Loucy (cell line): ENCODE results near the gene FOXR1.

Source experiments
- H2AFZ ChIP-seq: fragments of 200-600 bp; sonication (generic); 2 replicates; pipeline ENCODE4 v1.6.0; 2016; ENCODE audit warnings: antibody characterized with exemption, mild to moderate bottlenecking, low read length, moderate library complexity
- H3F3A ChIP-seq: fragments of 200-600 bp; 2 replicates; pipeline ENCODE4 v1.6.0; 2016; ENCODE audit warnings: antibody characterized with exemption, low read depth, mild to moderate bottlenecking
- H3K27me3 ChIP-seq: fragments of 200-600 bp; sonication (generic); 2 replicates; pipeline ENCODE4 v1.6.1; 2014; ENCODE audit warnings: low read length, mild to moderate bottlenecking; ENCODE audit not compliant: insufficient read depth, poor library complexity, severe bottlenecking
- H3K36me3 ChIP-seq: fragments of 200-600 bp; sonication (generic); 2 replicates; pipeline ENCODE4 v1.6.1; 2016; ENCODE audit warnings: low read length; ENCODE audit not compliant: insufficient read depth
- H3K4me1 ChIP-seq: fragments of 200-600 bp; sonication (generic); 2 replicates; pipeline ENCODE4 v1.5.1; 2014; ENCODE audit warnings: low read length, mild to moderate bottlenecking; ENCODE audit not compliant: insufficient read depth, poor library complexity, severe bottlenecking
- H3K4me2 ChIP-seq: fragments of 200-600 bp; sonication (generic); 2 replicates; pipeline ENCODE4 v1.6.0; 2014; ENCODE audit warnings: antibody characterized with exemption, low read length, low read depth, mild to moderate bottlenecking; ENCODE audit not compliant: poor library complexity, severe bottlenecking
- H3K4me3 ChIP-seq: fragments of 200-600 bp; sonication (generic); 2 replicates; pipeline ENCODE4 v1.5.1; 2014; ENCODE audit warnings: low read length, mild to moderate bottlenecking, mixed read lengths; ENCODE audit not compliant: poor library complexity, severe bottlenecking
- H3K79me2 ChIP-seq: fragments of 200-600 bp; sonication (generic); 2 replicates; pipeline ENCODE4 v1.6.1; 2014; ENCODE audit warnings: low read length; ENCODE audit not compliant: insufficient read depth
- H3K9ac ChIP-seq: fragments of 200-600 bp; sonication (generic); 2 replicates; pipeline ENCODE4 v1.6.0; 2014; ENCODE audit warnings: mild to moderate bottlenecking, low read depth, low read length, moderate library complexity; ENCODE audit not compliant: poor library complexity, severe bottlenecking
- H3K9me2 ChIP-seq: fragments of 200-600 bp; sonication (generic); replicated peaks from 2 replicates; pipeline ENCODE4 v1.6.1; 2016; ENCODE audit warnings: low read depth, low read length, mixed read lengths
- H3K9me3 ChIP-seq: fragments of 200-600 bp; sonication (generic); 2 replicates; pipeline ENCODE4 v1.6.1; 2014; ENCODE audit warnings: mild to moderate bottlenecking, antibody characterized with exemption, low read length, low read depth; ENCODE audit not compliant: insufficient read depth
- H4K20me1 ChIP-seq: fragments of 200-600 bp; sonication (generic); 2 replicates; pipeline ENCODE4 v1.6.0; 2014; ENCODE audit warnings: antibody characterized with exemption, low read length, mild to moderate bottlenecking; ENCODE audit not compliant: insufficient read depth, poor library complexity, severe bottlenecking
- EZH2phosphoT487 ChIP-seq: fragments of 200-600 bp; IDR thresholded peaks from 2 replicates; pipeline ENCODE4 v1.6.1; 2018; ENCODE audit warnings: antibody characterized with exemption, mild to moderate bottlenecking, moderate library complexity, borderline replicate concordance
- TF ChIP-seq, protein P1 (sequence below): fragments of 200-600 bp; sonication (generic); conservative IDR thresholded peaks from 2 replicates; pipeline ENCODE4 v1.5.1; 2014; ENCODE audit warnings: mild to moderate bottlenecking, antibody characterized with exemption, low read length

The FOXR1 gene

DNA sequence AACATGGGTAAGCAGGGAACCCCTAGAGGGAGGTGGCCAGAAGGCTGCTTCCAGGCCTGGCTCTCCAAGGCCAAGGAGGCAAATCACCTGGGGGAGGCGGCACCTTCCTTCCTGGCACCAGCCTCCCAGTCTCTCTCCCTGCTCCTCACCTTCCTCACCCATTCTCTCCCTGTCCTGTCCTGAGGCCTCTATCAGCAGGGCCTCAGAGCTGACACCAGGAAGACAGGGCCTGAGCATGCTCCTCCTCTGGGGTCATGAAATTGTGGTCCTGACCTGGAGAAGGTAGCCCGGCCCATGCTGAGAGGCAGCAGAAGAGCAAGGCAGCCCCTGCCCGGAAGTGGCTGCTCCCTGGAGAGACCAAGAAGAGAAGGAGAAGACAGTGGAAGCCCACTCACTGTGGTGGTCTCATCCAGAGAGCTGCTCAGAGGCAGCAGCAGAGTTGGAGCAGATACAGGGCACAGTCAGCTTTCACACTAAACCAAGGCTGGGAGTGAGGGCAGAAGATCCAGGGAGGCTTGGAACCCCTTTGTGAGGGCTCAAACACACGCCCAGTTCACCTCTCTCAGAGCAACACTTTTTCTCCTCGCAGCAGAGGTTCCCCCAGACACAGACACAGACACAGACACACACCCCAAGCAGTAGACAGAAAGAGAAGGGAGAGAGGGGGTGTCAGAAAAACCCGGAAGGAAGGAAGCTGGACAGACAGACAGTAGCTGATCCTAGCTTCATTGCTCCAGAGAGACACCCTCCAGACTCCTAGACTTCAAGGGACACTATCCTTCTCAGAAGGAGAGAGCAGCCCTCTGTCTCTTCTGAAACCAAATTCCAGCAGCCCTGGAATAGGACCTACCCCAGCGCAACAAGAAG, 47.6 kb upstream of the FOXR1 start:
- H3K9ac ChIP-seq: peak overlapping the region; percentile 86
- peaks cover 60% of the 10 kb centered on the region for H3K4me1 ChIP-seq
- peak overlapping the region; percentile 92 for H3K4me3 ChIP-seq
- no peaks in the 10 kb centered on the region for H3K9me2 ChIP-seq
- H3K79me2 ChIP-seq: peaks cover 64% of the 10 kb centered on the region
- H3K4me2 ChIP-seq: peak overlapping the region; percentile 85
- H3K9me3 ChIP-seq: no peaks in the 10 kb centered on the region
- H3K36me3 ChIP-seq: no peaks in the 10 kb centered on the region
- no peak overlapping the region for H2AFZ ChIP-seq
- no peaks in the 10 kb centered on the region for H3K27me3 ChIP-seq
- TF ChIP-seq, protein P1, sequence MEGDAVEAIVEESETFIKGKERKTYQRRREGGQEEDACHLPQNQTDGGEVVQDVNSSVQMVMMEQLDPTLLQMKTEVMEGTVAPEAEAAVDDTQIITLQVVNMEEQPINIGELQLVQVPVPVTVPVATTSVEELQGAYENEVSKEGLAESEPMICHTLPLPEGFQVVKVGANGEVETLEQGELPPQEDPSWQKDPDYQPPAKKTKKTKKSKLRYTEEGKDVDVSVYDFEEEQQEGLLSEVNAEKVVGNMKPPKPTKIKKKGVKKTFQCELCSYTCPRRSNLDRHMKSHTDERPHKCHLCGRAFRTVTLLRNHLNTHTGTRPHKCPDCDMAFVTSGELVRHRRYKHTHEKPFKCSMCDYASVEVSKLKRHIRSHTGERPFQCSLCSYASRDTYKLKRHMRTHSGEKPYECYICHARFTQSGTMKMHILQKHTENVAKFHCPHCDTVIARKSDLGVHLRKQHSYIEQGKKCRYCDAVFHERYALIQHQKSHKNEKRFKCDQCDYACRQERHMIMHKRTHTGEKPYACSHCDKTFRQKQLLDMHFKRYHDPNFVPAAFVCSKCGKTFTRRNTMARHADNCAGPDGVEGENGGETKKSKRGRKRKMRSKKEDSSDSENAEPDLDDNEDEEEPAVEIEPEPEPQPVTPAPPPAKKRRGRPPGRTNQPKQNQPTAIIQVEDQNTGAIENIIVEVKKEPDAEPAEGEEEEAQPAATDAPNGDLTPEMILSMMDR: no peak
- no peak for TF ChIP-seq EZH2phosphoT487
- no peaks in the 10 kb centered on the region for H3F3A ChIP-seq
- peaks cover 15% of the 10 kb centered on the region for H4K20me1 ChIP-seq

DNA sequence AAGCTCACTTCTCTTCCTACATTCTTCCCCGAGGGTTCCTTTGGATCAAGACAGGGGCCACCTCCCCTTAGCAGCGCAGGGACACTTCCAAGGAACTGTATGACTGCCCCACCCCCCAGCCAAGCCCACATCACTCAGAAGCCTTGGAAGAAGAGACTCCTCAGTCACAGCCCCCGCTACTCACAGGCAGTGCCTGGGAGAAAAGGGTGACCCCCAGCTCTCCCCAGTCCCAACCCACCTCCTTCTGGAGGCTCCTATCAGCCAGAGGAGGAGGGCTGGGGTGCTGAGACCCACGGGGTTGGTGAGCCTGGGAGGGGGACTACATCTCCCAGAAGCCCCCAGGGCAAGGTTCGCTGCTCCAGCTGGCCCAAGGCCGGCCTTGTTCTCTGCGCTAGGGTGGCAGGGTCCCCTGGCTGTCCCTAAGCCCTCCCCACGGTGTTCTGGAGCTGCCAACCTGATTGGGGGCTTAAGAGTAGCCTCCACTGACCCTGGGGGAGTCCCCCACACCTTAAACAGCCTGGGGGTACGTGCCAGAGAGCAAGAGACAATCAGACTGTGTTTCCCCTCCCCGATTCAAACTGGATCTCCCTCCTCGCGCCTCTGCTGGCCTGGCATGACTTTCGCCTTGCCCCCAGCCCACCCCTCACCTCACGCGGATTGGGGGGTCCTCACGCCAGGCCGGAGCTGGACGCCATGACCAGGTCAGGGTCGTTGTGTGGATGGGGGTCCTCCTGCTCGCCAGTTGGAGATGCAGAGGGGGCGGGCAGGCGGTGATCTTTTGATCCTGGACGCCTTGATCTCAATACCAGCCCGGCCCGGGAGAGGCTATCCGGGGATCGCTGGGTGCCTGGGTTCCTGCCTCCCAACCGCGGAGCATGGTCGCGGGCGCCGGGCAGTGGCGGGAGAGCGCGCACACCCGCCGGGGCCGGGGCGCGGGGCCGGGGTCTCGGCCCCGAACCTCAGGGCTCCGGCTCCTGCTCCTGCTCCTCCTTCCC, 46.7 kb upstream of the FOXR1 start:
- peak overlapping the region; percentile 85 for H3K4me2 ChIP-seq
- H3K79me2 ChIP-seq: peaks cover 55% of the 10 kb centered on the region
- peaks cover 15% of the 10 kb centered on the region for H4K20me1 ChIP-seq
- H3K4me1 ChIP-seq: peaks cover 51% of the 10 kb centered on the region
- H3K9me3 ChIP-seq: no peaks in the 10 kb centered on the region
- no peaks in the 10 kb centered on the region for H3K27me3 ChIP-seq
- no peaks in the 10 kb centered on the region; the same call in 1 of the 2 replicates for H3F3A ChIP-seq
- 0 out of 2 replicates have a peak overlapping the region, but pooled peaks have one; percentile 58 for H2AFZ ChIP-seq
- peak overlapping the region; percentile 92 for H3K4me3 ChIP-seq
- TF ChIP-seq, protein P1: no peak
- no peak for TF ChIP-seq EZH2phosphoT487
- H3K9ac ChIP-seq: peak overlapping the region; percentile 86
- no peaks in the 10 kb centered on the region for H3K9me2 ChIP-seq
- no peaks in the 10 kb centered on the region for H3K36me3 ChIP-seq

DNA sequence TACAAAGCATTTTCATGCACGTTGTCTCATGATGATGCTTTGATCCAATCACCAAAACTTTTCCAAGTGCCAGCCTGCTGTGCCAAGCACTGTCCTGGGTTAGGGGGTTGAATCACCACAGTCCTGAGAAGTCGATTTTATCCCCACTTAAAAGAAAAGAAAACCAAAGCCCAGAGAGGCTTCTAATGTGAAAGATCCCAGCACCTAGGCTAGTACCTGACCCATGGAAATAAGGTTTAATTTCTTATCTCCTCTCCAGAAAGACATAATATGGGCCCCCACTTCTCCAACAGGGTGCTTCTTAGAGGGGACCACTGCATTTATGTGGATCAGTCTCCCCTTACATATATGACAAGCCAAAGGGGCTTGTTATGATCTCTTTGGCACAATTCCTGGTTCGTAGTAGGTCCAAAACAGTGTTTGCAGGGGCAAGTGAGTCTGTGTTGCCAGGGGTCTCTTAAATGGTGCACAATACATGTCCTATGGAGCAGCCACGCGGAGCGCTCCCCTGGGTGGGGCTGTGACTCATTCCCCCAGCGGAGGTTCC, 43.9 kb upstream of the FOXR1 start:
- TF ChIP-seq EZH2phosphoT487: no peak
- TF ChIP-seq, protein P1: no peak
- Histone ChIP-seq H2AFZ (peak overlapping the region; percentile 92), H3K4me2 (peak overlapping the region; percentile 98), H3K4me3 (peak overlapping the region; percentile 88), H3K9ac (peak overlapping the region; percentile 80), H3K79me2 (peaks cover 28% of the 10 kb centered on the region), H3K27me3 (no peaks in the 10 kb centered on the region), H3K4me1 (peaks cover 35% of the 10 kb centered on the region), H3K36me3 (no peaks in the 10 kb centered on the region), H3K9me2 (no peaks in the 10 kb centered on the region), H3F3A (no peaks in the 10 kb centered on the region; the same call in 1 of the 2 replicates), H4K20me1 (peaks cover 12% of the 10 kb centered on the region), H3K9me3 (no peaks in the 10 kb centered on the region)
